Hepatocyte (in vitro differentiated cells): ENCODE measurements around the gene BEND3.

Experiments used
- EZH2 ChIP-seq: fragments of 200-600 bp; sonication (generic); IDR thresholded peaks from 2 replicates; pipeline ENCODE4 v1.6.1; 2016; ENCODE audit warnings: antibody characterized with exemption, mild to moderate bottlenecking, borderline replicate concordance
- TF ChIP-seq, protein P1 (sequence below): fragments of 200-600 bp; sonication (generic); IDR thresholded peaks from 2 replicates; pipeline ENCODE4 v1.5.1; 2016; ENCODE audit warnings: antibody characterized with exemption, mild to moderate bottlenecking; ENCODE audit not compliant: poor library complexity

DNA sequence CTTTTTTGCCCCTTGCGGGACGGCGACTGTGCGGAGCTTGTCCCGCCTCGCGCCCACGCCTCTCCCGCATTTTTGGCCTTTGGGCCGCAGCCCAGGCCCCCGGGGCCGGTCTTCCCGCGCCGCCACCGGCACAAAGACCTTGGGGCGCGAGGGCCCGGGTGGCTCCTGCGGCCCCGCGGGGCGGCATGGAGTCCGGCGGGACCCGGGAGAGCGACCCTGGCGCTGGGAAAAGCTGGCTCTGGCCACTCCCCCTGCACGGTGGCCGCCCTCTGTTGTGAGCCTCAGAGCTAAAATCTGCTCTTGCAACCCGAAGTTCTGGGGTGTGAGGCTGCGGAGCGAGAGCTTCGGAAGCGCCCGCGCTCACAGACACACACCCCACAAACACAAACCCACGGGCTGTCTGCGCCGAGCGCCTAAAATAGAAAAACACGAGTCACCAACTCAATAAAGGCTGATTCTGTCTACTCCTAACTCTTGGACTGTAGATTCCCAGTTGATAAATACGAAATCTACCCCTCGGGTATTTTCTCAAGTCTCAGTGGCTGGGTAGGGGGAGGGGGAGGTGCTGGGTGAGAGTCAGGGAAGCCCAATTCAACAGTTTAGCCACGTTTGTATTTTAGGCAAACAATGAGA, 496 bp upstream of the BEND3 start:
- TF ChIP-seq, protein P1, sequence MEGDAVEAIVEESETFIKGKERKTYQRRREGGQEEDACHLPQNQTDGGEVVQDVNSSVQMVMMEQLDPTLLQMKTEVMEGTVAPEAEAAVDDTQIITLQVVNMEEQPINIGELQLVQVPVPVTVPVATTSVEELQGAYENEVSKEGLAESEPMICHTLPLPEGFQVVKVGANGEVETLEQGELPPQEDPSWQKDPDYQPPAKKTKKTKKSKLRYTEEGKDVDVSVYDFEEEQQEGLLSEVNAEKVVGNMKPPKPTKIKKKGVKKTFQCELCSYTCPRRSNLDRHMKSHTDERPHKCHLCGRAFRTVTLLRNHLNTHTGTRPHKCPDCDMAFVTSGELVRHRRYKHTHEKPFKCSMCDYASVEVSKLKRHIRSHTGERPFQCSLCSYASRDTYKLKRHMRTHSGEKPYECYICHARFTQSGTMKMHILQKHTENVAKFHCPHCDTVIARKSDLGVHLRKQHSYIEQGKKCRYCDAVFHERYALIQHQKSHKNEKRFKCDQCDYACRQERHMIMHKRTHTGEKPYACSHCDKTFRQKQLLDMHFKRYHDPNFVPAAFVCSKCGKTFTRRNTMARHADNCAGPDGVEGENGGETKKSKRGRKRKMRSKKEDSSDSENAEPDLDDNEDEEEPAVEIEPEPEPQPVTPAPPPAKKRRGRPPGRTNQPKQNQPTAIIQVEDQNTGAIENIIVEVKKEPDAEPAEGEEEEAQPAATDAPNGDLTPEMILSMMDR, result no peak
- TF ChIP-seq EZH2, result no peak
